NCI-H146 treated with DMSO at 0.1 percent for 48 hours (cell line): ENCODE data around the gene ABCA9.
"Not testable (repeated sequence)": the region's sequence is repeated elsewhere in the genome, so short reads cannot be mapped to it uniquely, and the experiment has no call there.

ENCODE experiments used
- DNase-seq: peaks from one replicate; lab custom pipeline; 2025; ENCODE audit not compliant: unreplicated experiment; lab: John Stamatoyannopoulos, UW

Gene ABCA9

GRCh38 chr17:68957944-68958343 is 102.8 kb downstream of the ABCA9 start:
- DNase-seq: no peak

- DNase-seq: no peak
Measured at GRCh38 chr17:68955181-68955841, 105.4 kb downstream of the ABCA9 start, which contains the start of gene ABCA8. TSS of gene ABCA8 (minus strand) at chr17:68955392. CDS start at chr17:68942034, 13,358 bp downstream.

- DNase-seq: no peak
Measured at GRCh38 chr17:68954146-68954896, 106.4 kb downstream of the ABCA9 start.

GRCh38 chr17:68953340-68953997 is 107.3 kb downstream of the ABCA9 start:
- no peak for DNase-seq

- DNase-seq: no peak
Measured at GRCh38 chr17:68950725-68951124, 110.0 kb downstream of the ABCA9 start.

- DNase-seq: not testable (repeated sequence)
Measured at GRCh38 chr17:68947868-68948267, 112.9 kb downstream of the ABCA9 start.

- DNase-seq: no peak
Measured at GRCh38 chr17:68944435-68945035, 116.2 kb downstream of the ABCA9 start.

- DNase-seq: not testable (repeated sequence)
Measured at GRCh38 chr17:68943812-68944182, 116.9 kb downstream of the ABCA9 start.

GRCh38 chr17:68943123-68943811 is 117.5 kb downstream of the ABCA9 start:
- DNase-seq: no peak

GRCh38 chr17:68942389-68942788 is 118.3 kb downstream of the ABCA9 start:
- DNase-seq: no peak

GRCh38 chr17:68941761-68942160 is 119.0 kb downstream of the ABCA9 start:
- DNase-seq: no peak

- no peak for DNase-seq
Measured at GRCh38 chr17:68939195-68939594, 121.5 kb downstream of the ABCA9 start.

- no peak for DNase-seq
Measured at GRCh38 chr17:68937890-68938514, 122.7 kb downstream of the ABCA9 start.

- DNase-seq: no peak
Measured at GRCh38 chr17:68927516-68927915, 133.2 kb downstream of the ABCA9 start.

- no peak for DNase-seq
Measured at GRCh38 chr17:68924793-68925720, 135.7 kb downstream of the ABCA9 start.
